Peyer's patch (tissue), 4 donors: ENCODE measurements around the gene SYPL1. TPM values are rescaled to one million over a fixed set of nuclear protein-coding genes. Genes with fewer than 3 reads are reported as not detected.

Experiments
- DNase-seq, 3 donors: peaks; one replicate each; pipeline ENCODE4 v3.0.0-alpha.2; 2017 to 2019
- H3K27ac ChIP-seq, 4 donors: fragments of 200-600 bp; sonication (generic); one replicate each; pipeline ENCODE4 v1.5.1; 2016 to 2019
- H3K27me3 ChIP-seq, 2 donors: fragments of 200-600 bp; sonication (generic); one replicate each; pipeline ENCODE4 v1.5.1; 2019
- H3K36me3 ChIP-seq, 3 donors: fragments of 200-600 bp; sonication (generic); one replicate each; pipeline ENCODE4 v1.5.1; 2016 to 2019
- H3K4me1 ChIP-seq, 4 donors: fragments of 200-600 bp; sonication (generic); one replicate each; pipeline ENCODE4 v1.5.1; 2016 to 2019
- H3K4me3 ChIP-seq, 4 donors: fragments of 200-600 bp; sonication (generic); 1 replicate in 3 of 4; 2 replicates in 1 of 4; pipeline ENCODE4 v1.5.1; 2016 to 2019; ENCODE audit warnings: mild to moderate bottlenecking in 1 of 4
- H3K9me3 ChIP-seq, 4 donors: fragments of 200-600 bp; sonication (generic); one replicate each; pipeline ENCODE4 v1.5.1; 2016 to 2019; ENCODE audit warnings: mild to moderate bottlenecking in 1 of 4
- POLR2A ChIP-seq, 2 donors: fragments of 450-650 bp; IDR thresholded peaks; one replicate each; pipeline ENCODE4 v1.5.1; 2017; ENCODE audit warnings: antibody characterized with exemption in 2 of 2, mild to moderate bottlenecking in 2 of 2, moderate library complexity in 2 of 2
- total RNA-seq, 4 donors: library from RNA; depleted of rRNA; stranded (reverse); fragments of >200 nt; gene quantifications; one replicate each; pipeline ENCODE4 v1.1.0, GENCODE V29; 2016
- TF ChIP-seq, protein P1 (sequence below), 6 experiments: fragments of 450-650 bp in 4 of 6; fragments of 200-600 bp in 2 of 6; sonication (generic) in 1 of 6; IDR thresholded peaks; one replicate each; pipeline ENCODE4 v1.5.1; 2017 to 2019; ENCODE audit warnings: antibody characterized with exemption in 6 of 6, mild to moderate bottlenecking in 3 of 6, moderate library complexity in 1 of 6

SYPL1 gene
- total RNA-seq, 4 donors from 2014 or later = 45.2 to 77.6 (median 53.3) TPM

DNA sequence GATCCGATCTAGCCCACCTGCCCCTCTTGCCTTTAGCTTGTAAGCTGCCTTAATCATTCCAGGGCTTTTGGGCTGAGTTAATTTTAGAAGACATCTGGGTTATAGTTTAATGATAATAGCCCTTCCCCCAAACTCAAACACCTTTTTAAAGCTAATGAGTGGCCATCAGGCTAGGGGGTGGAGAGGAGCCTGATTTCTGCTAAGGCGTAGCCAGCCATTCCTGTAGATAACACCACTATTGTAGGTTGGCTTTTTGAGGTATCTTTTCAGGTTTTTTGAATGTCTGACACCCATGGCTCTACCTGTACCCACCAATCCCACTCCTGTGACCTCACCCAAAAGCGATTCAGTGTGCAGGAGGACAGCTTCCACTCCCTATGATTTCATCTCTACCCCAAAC, 7.6 kb upstream of the SYPL1 start:
- no peaks in the 10 kb centered on the region for H3K36me3 ChIP-seq
- H3K9me3 ChIP-seq = no peaks in the 10 kb centered on the region
- H3K4me1 ChIP-seq = no peaks in the 10 kb centered on the region
- no peak for DNase-seq
- no peaks in the 10 kb centered on the region for H3K27me3 ChIP-seq
- H3K27ac ChIP-seq = no peak overlapping the region
- H3K4me3 ChIP-seq = no peak overlapping the region
- no peak for TF ChIP-seq POLR2A (IDR thresholded peaks at IDR 0.05)
- TF ChIP-seq, protein P1, sequence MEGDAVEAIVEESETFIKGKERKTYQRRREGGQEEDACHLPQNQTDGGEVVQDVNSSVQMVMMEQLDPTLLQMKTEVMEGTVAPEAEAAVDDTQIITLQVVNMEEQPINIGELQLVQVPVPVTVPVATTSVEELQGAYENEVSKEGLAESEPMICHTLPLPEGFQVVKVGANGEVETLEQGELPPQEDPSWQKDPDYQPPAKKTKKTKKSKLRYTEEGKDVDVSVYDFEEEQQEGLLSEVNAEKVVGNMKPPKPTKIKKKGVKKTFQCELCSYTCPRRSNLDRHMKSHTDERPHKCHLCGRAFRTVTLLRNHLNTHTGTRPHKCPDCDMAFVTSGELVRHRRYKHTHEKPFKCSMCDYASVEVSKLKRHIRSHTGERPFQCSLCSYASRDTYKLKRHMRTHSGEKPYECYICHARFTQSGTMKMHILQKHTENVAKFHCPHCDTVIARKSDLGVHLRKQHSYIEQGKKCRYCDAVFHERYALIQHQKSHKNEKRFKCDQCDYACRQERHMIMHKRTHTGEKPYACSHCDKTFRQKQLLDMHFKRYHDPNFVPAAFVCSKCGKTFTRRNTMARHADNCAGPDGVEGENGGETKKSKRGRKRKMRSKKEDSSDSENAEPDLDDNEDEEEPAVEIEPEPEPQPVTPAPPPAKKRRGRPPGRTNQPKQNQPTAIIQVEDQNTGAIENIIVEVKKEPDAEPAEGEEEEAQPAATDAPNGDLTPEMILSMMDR (IDR thresholded peaks at IDR 0.05) = no peak

DNA sequence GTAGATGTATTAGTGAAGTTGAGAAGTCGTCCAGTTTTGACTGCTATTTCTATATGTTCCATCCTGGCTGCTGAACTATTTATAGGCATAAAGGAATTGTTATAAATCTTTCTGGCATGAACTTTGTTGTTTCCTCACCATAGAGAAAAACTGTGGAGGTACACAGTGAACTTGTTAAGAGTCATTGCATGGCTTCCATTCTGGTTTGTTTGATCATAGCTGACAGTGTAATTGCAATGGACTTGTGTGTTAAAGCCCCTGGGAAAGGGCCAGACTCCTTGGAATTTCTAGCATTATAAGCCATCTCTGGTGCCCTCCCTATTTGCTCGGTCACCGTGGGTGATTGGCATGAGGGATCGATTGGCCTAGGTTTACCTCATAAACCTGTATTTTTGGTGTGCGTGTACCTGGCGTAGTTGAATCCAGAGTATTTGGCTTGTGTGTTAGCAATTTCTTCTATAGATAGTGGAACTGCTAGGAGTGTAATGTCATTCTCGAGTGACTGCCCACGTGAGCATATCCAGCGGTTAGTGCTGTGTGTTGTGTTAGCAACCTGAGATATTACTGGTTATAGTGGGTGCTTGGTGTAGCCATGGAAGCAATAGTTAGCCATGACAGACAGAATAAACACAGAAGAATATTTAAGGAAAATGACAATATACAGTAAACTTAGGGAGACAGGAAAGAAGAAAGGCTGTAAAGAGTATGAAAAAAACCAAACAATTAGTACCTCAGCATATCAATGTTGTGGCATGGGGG, 5.9 kb upstream of the SYPL1 start:
- TF ChIP-seq, protein P1 (IDR thresholded peaks at IDR 0.05) = no peak
- TF ChIP-seq POLR2A (IDR thresholded peaks at IDR 0.05) = no peak
- DNase-seq = no peak
- Histone ChIP-seq H3K36me3 (no peaks in the 10 kb centered on the region), H3K4me3 (no peak overlapping the region), H3K9me3 (no peaks in the 10 kb centered on the region), H3K4me1 (peaks cover 0 to under 1% (median 0%) of the 10 kb centered on the region in 4 donors), H3K27ac (peak overlapping the region in 2 of 4 donors; percentile 12 to 26), H3K27me3 (no peaks in the 10 kb centered on the region)

DNA sequence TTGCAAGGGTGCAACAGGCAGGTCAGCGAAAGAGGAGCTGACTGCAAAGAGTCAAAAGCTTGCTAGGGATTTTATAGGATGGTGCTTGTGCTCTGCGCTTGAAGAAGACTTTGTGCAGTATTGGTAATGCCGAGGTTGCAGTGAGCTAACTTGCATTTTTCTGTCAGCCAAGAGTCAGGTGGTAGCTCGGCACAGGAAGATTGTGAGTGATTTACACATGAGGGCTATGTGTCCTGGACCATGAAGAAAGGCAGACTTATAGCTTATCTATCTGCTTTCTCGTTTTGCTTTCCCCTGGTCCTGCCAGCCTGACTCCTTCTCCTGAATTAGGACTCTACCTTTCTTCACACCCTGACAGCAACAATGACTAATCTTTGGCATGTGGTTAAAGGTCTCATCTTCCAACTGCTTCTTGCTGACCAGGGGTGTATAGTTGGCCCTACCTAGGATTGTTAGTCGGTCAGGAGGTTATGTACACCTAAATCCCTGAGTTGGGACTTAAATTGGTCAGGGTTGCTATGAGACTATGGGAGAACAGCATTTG, 4.1 kb upstream of the SYPL1 start:
- no peaks in the 10 kb centered on the region for H3K27me3 ChIP-seq
- no peak for DNase-seq
- TF ChIP-seq POLR2A (IDR thresholded peaks at IDR 0.05) = no peak
- TF ChIP-seq, protein P1 (IDR thresholded peaks at IDR 0.05) = no peak
- H3K27ac ChIP-seq = peak overlapping the region in 2 of 4 donors; percentile 9 to 39
- H3K4me1 ChIP-seq = peaks cover 0 to 5% (median 0%) of the 10 kb centered on the region in 4 donors
- no peaks in the 10 kb centered on the region for H3K36me3 ChIP-seq
- H3K4me3 ChIP-seq = no peak overlapping the region
- no peaks in the 10 kb centered on the region for H3K9me3 ChIP-seq

DNA sequence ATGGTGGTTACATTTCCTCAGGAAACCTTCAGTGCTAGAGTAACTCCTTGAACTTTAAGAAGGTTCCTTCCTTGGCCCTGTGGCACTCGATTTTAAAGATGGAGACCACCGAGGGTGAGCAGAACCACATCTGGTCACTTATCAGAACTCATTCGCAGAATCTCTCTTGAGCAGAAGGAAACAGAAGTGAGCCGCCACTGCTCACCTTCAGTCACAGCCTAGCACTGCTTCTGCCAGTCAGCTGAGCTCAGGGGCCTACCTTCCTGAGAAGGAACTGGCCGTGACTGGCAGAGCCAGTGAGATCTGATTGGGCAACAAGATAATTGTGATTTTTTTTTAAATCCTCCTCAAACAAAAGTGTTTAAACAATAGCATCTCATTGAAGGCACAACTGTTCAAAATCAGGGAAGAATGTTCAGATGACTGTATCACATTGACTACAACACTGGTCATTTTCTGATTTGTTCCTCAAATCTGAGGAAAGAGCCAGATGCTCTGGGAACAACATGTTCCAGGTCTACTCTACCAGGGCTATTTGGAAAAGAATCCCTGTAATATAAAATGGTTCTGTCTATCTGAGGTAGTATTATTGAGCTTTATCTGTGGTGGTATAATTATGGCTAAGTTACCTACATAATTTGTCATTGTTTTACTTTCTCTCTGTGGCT, 2.7 kb upstream of the SYPL1 start:
- Histone ChIP-seq H3K4me3 (no peak overlapping the region), H3K4me1 (peaks cover 0 to 14% (median 0%) of the 10 kb centered on the region in 4 donors), H3K9me3 (no peaks in the 10 kb centered on the region), H3K27me3 (no peaks in the 10 kb centered on the region), H3K36me3 (no peaks in the 10 kb centered on the region), H3K27ac (peak overlapping the region in 3 of 4 donors; percentile 7 to 59 (median 11))
- DNase-seq = peak in 2 of 3 donors; percentile 70 to 71
- no peak for TF ChIP-seq POLR2A (IDR thresholded peaks at IDR 0.05)
- TF ChIP-seq, protein P1 (IDR thresholded peaks at IDR 0.05) = no peak

DNA sequence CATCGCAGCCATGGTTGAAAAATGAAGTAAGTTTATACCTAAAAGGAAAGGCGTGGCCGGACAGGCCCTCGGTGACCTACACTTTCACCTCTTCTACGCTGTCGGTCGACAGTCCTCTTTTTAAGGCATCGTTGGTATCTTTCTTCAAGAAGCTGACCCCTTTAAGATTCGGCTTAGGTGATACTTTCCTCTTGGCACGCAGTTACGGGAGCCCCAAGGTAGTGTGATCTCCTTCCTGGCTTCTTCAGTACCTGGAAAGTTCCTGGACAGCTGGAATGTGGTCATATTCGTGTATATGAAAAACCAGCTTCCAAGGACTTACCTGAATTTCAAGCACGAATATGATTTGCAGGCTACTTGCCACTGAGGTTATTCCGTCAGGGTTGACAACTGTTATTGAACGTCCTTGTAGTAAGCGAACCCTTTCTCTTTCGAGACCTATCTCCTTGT, 885 bp upstream of the SYPL1 start:
- TF ChIP-seq, protein P1 (IDR thresholded peaks at IDR 0.05) = no peak
- no peak for TF ChIP-seq POLR2A (IDR thresholded peaks at IDR 0.05)
- Histone ChIP-seq H3K4me3 (peak overlapping the region; percentile 70 to 91 (median 80)), H3K4me1 (peaks cover 0 to 16% (median 0%) of the 10 kb centered on the region in 4 donors), H3K27ac (peak overlapping the region; percentile 93 to 99 (median 98)), H3K36me3 (no peaks in the 10 kb centered on the region), H3K27me3 (no peaks in the 10 kb centered on the region), H3K9me3 (no peaks in the 10 kb centered on the region)
- no peak for DNase-seq
